ENCODE measurements around the gene DVL3. TPM values are rescaled to one million over a fixed set of nuclear protein-coding genes. Genes with fewer than 3 reads are reported as not detected.
A peak's percentile ranks its signal among the peaks of the same experiment; 100 is the strongest.

DVL3 gene
- total RNA-seq, 1 experiment from 2014 or later: 60.7 TPM

DNA sequence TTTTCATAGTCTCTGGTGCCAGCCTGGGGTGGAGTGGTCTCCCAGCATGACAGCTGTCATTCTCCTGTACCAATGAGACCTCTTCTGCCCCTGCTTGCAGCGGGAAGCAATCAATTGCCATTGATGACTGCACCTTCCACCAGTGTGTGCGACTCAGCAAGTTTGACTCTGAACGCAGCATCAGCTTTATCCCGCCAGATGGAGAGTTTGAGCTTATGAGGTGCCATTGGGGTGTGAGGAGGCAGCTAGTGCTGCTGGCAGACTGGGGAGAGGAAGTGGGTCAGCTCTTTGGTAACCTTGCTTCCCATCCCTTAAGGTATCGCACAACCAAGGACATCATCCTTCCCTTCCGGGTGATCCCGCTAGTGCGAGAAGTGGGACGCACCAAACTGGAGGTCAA is 26.4 kb downstream of the DVL3 start:
- TF ChIP-seq SP1 (IDR thresholded peaks at IDR 0.05; ENCODE audit: low read depth) (no peak), JUND (IDR thresholded peaks at IDR 0.05) (no peak), CBX3 (IDR thresholded peaks at IDR 0.05; ENCODE audit: low read depth) (no peak), POLR2A (IDR thresholded peaks at IDR 0.05; ENCODE audit: borderline replicate concordance, extremely low read depth, insufficient read depth, insufficient read length) (no peak), YY1 (IDR thresholded peaks at IDR 0.05; ENCODE audit: extremely low read depth, insufficient replicate concordance, low read depth, low read length) (no peak), ATF3 (IDR thresholded peaks at IDR 0.05) (no peak), CEBPB (IDR thresholded peaks at IDR 0.05; ENCODE audit: low read depth) (no peak)
- peaks cover 52 to 74% of the 10 kb centered on the region in 2 experiments for H3K36me3 ChIP-seq (ENCODE audit: control insufficient read depth in 1 of 2, insufficient read depth in 2 of 2, low read length in 2 of 2)
- H3K9me3 ChIP-seq (ENCODE audit: control insufficient read depth in 1 of 2, insufficient read depth in 1 of 2, low read depth in 1 of 2, low read length in 2 of 2): no peaks in the 10 kb centered on the region
- ChIA-PET CTCF (no interaction called here), POLR2A (interaction anchor here (2.0 kb wide), 1 partner anchor 47 kb away, joined by 4 read pairs; the partner anchor contains the start of gene EIF2B5), RAD21 (ENCODE audit: low non-redundant PET in 1 of 2, low total read pairs in 2 of 2, uncharacterized antibody in 2 of 2, unreplicated experiment in 2 of 2) (no interaction called here)
- ATAC-seq (no peak), DNase-seq (ENCODE audit: low read depth, low spot score) (no peak)
- no peak overlapping the region for H3K4me2 ChIP-seq (ENCODE audit: low read length)
- H3K27ac ChIP-seq (ENCODE audit: low read depth, low read length): no peak overlapping the region
- no peak overlapping the region for H2AFZ ChIP-seq (ENCODE audit: low read depth, low read length, poor library complexity, severe bottlenecking)
- BruUV-seq (replicated peaks): no TSS peak
- H3K9me2 ChIP-seq (ENCODE audit: insufficient read depth): no peaks in the 10 kb centered on the region
- H3K4me1 ChIP-seq (ENCODE audit: control insufficient read depth in 1 of 2, insufficient read depth in 2 of 2, low read length in 2 of 2): peaks cover 10 to 23% of the 10 kb centered on the region in 2 experiments
- H3K9ac ChIP-seq (ENCODE audit: low read length): no peak overlapping the region
- H3K27me3 ChIP-seq (ENCODE audit: insufficient read depth, low read length): no peaks in the 10 kb centered on the region
- no peaks in the 10 kb centered on the region for H4K20me1 ChIP-seq (ENCODE audit: insufficient read depth)
- H3K79me2 ChIP-seq (ENCODE audit: insufficient read depth, low read length): peaks cover 38% of the 10 kb centered on the region
- no peak overlapping the region for H3K4me3 ChIP-seq (replicated peaks in 1 of 2; ENCODE audit: low read depth in 1 of 2, low read length in 2 of 2)
- intact Hi-C loops (cut with micrococcal nuclease): no loop called here

DNA sequence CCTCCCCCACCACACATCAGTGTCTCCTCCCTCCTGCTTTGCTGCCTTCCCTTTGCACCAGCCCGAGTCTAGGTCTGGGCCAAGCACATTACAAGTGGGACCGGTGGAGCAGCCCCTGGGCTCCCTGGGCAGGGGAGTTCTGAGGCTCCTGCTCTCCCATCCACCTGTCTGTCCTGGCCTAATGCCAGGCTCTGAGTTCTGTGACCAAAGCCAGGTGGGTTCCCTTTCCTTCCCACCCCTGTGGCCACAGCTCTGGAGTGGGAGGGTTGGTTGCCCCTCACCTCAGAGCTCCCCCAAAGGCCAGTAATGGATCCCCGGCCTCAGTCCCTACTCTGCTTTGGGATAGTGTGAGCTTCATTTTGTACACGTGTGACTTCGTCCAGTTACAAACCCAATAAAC is 28.5 kb downstream of the DVL3 start:
- Histone ChIP-seq H3K79me2 (ENCODE audit: insufficient read depth, low read length) (peaks cover 38% of the 10 kb centered on the region), H4K20me1 (ENCODE audit: insufficient read depth) (no peaks in the 10 kb centered on the region), H3K4me3 (replicated peaks in 1 of 2; ENCODE audit: low read depth in 1 of 2, low read length in 2 of 2) (no peak overlapping the region), H3K9me3 (ENCODE audit: control insufficient read depth in 1 of 2, insufficient read depth in 1 of 2, low read depth in 1 of 2, low read length in 2 of 2) (no peaks in the 10 kb centered on the region), H3K9ac (ENCODE audit: low read length) (no peak overlapping the region), H3K4me2 (ENCODE audit: low read length) (no peak overlapping the region), H3K9me2 (ENCODE audit: insufficient read depth) (no peaks in the 10 kb centered on the region), H3K36me3 (ENCODE audit: control insufficient read depth in 1 of 2, insufficient read depth in 2 of 2, low read length in 2 of 2) (peaks cover 55 to 64% of the 10 kb centered on the region in 2 experiments; a peak in 3 of 4 replicates), H3K27me3 (ENCODE audit: insufficient read depth, low read length) (no peaks in the 10 kb centered on the region), H3K4me1 (ENCODE audit: control insufficient read depth in 1 of 2, insufficient read depth in 2 of 2, low read length in 2 of 2) (peaks cover 6 to 20% of the 10 kb centered on the region in 2 experiments), H2AFZ (ENCODE audit: low read depth, low read length, poor library complexity, severe bottlenecking) (no peak overlapping the region), H3K27ac (ENCODE audit: low read depth, low read length) (0 out of 2 replicates have a peak overlapping the region, but pooled peaks have one; percentile 8)
- ChIA-PET CTCF (interaction anchor here (1.8 kb wide), 1 partner anchor 44 kb away, joined by 7 read pairs; no protein-coding TSS in a partner anchor), RAD21 (ENCODE audit: low non-redundant PET in 1 of 2, low total read pairs in 2 of 2, uncharacterized antibody in 2 of 2, unreplicated experiment in 2 of 2) (no interaction called here), POLR2A (interaction anchor here (1.3 kb wide), 1 partner anchor 7 kb away, joined by 4 read pairs; no protein-coding TSS in a partner anchor)
- DNase-seq (ENCODE audit: low read depth, low spot score) (no peak), ATAC-seq (no peak)
- no TSS peak for BruUV-seq (replicated peaks)
- intact Hi-C loops (cut with micrococcal nuclease): no loop called here
- TF ChIP-seq SP1 (IDR thresholded peaks at IDR 0.05; ENCODE audit: low read depth) (no peak), CBX3 (IDR thresholded peaks at IDR 0.05; ENCODE audit: low read depth) (no peak), POLR2AphosphoS5 (IDR thresholded peaks at IDR 0.05; ENCODE audit: low read depth, low read length) (no peak), REST (IDR thresholded peaks at IDR 0.05; ENCODE audit: low read depth) (no peak), TCF7L2 (IDR thresholded peaks at IDR 0.05; ENCODE audit: borderline replicate concordance, extremely low read depth, insufficient read depth, insufficient read length) (no peak), ELF1 (IDR thresholded peaks at IDR 0.05; ENCODE audit: borderline replicate concordance, low read depth) (no peak), SRF (IDR thresholded peaks at IDR 0.05; ENCODE audit: low read depth) (no peak)
- TF ChIP-seq, protein P1, sequence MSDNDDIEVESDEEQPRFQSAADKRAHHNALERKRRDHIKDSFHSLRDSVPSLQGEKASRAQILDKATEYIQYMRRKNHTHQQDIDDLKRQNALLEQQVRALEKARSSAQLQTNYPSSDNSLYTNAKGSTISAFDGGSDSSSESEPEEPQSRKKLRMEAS (IDR thresholded peaks at IDR 0.05): no peak
